Measurements from ENCODE around the gene SCN11A. TPM values are rescaled to one million over a fixed set of nuclear protein-coding genes. Genes with fewer than 3 reads are reported as not detected.

The SCN11A gene
- total RNA-seq, 6 donors from 2014 or later = 0.09 to 1.0 (median 0.10) TPM; not detected in 1

GRCh38 chr3:39075910-39076309 lies 24.2 kb upstream of the SCN11A start:
- Histone ChIP-seq H3K36me3 (peaks cover 20 to 92% (median 40%) of the 10 kb centered on the region in 4 donors), H3K4me3 (no peak overlapping the region), H3K27me3 (no peaks in the 10 kb centered on the region), H3K27ac (no peak overlapping the region), H3K4me1 (no peaks in the 10 kb centered on the region), H3K9me3 (no peaks in the 10 kb centered on the region)
- DNase-seq (no peak), ATAC-seq (ENCODE audit: low FRiP score in 2 of 2) (no peak)
- 91 to 92% methylated on average over 10 of the region's 10 CpGs for WGBS, 2 donors
- TF ChIP-seq CTCF (IDR thresholded peaks at IDR 0.05) = no peak
- no peak for TF ChIP-seq EP300 (IDR thresholded peaks at IDR 0.05)
- no peak for TF ChIP-seq POLR2AphosphoS5 (IDR thresholded peaks at IDR 0.05)
- no peak for TF ChIP-seq POLR2A (IDR thresholded peaks at IDR 0.05)

- Histone ChIP-seq H3K9me3 (no peaks in the 10 kb centered on the region), H3K4me3 (no peak overlapping the region), H3K27ac (no peak overlapping the region), H3K27me3 (no peaks in the 10 kb centered on the region), H3K36me3 (peaks cover 0 to 77% (median 22%) of the 10 kb centered on the region in 4 donors), H3K4me1 (peaks cover 0 to 2% (median 0%) of the 10 kb centered on the region in 4 donors)
- WGBS, 2 donors = 60 to 81% methylated on average over 3 of the region's 3 CpGs
- no peak for ATAC-seq (ENCODE audit: low FRiP score in 2 of 2)
- no peak for DNase-seq
- no peak for TF ChIP-seq CTCF (IDR thresholded peaks at IDR 0.05)
- TF ChIP-seq POLR2A (IDR thresholded peaks at IDR 0.05) = no peak
- no peak for TF ChIP-seq POLR2AphosphoS5 (IDR thresholded peaks at IDR 0.05)
- no peak for TF ChIP-seq EP300 (IDR thresholded peaks at IDR 0.05)
These were observed 16.8 kb upstream of the SCN11A start for GRCh38 chr3:39068556-39068955.

GRCh38 chr3:39067286-39067685 lies 15.5 kb upstream of the SCN11A start:
- no peaks in the 10 kb centered on the region for H3K9me3 ChIP-seq
- TF ChIP-seq EP300 (IDR thresholded peaks at IDR 0.05) (no peak), CTCF (IDR thresholded peaks at IDR 0.05) (no peak), POLR2A (IDR thresholded peaks at IDR 0.05) (no peak), POLR2AphosphoS5 (IDR thresholded peaks at IDR 0.05) (no peak)
- H3K36me3 ChIP-seq = peaks cover 0 to 70% (median 20%) of the 10 kb centered on the region in 4 donors
- no peaks in the 10 kb centered on the region for H3K27me3 ChIP-seq
- no peak overlapping the region for H3K27ac ChIP-seq
- H3K4me1 ChIP-seq = peaks cover 0 to 2% (median 0%) of the 10 kb centered on the region in 4 donors
- no peak for DNase-seq
- ATAC-seq (ENCODE audit: low FRiP score in 2 of 2) = no peak
- no peak overlapping the region for H3K4me3 ChIP-seq
- 65 to 81% methylated on average over 1 of the region's 1 CpG for WGBS, 2 donors

GRCh38 chr3:39065197-39065596 lies 13.5 kb upstream of the SCN11A start:
- H3K9me3 ChIP-seq = no peaks in the 10 kb centered on the region
- H3K27me3 ChIP-seq = no peaks in the 10 kb centered on the region
- H3K27ac ChIP-seq = no peak overlapping the region
- no peak overlapping the region for H3K4me3 ChIP-seq
- no peak for DNase-seq
- peak in 1 of 6 experiments; percentile 3 for TF ChIP-seq CTCF (IDR thresholded peaks at IDR 0.05)
- TF ChIP-seq EP300 (IDR thresholded peaks at IDR 0.05) = no peak
- H3K4me1 ChIP-seq = peaks cover 0 to 2% (median 0%) of the 10 kb centered on the region in 4 donors
- H3K36me3 ChIP-seq = peaks cover 0 to 49% (median 18%) of the 10 kb centered on the region in 4 donors
- ATAC-seq (ENCODE audit: low FRiP score in 2 of 2) = peak in 1 of 2 donors; percentile 55
- 23 to 38% methylated on average over 1 of the region's 1 CpG for WGBS, 2 donors

- 95 to 100% methylated on average over 1 of the region's 1 CpG for WGBS, 2 donors
- Histone ChIP-seq H3K36me3 (peaks cover 0 to 43% (median 18%) of the 10 kb centered on the region in 4 donors), H3K4me3 (no peak overlapping the region), H3K27me3 (no peaks in the 10 kb centered on the region), H3K9me3 (no peaks in the 10 kb centered on the region), H3K4me1 (peaks cover 0 to 2% (median 0%) of the 10 kb centered on the region in 4 donors), H3K27ac (no peak overlapping the region)
- DNase-seq (no peak), ATAC-seq (ENCODE audit: low FRiP score in 2 of 2) (no peak)
- TF ChIP-seq EP300 (IDR thresholded peaks at IDR 0.05) = no peak
- no peak for TF ChIP-seq POLR2AphosphoS5 (IDR thresholded peaks at IDR 0.05)
- TF ChIP-seq POLR2A (IDR thresholded peaks at IDR 0.05) = no peak
- no peak for TF ChIP-seq CTCF (IDR thresholded peaks at IDR 0.05)
These were observed 12.9 kb upstream of the SCN11A start for GRCh38 chr3:39064646-39065045.

Measured in upper lobe of left lung (tissue), 6 donors.